ENCODE data around the gene HES6.

HES6 gene

GRCh38 chr2:238256111-238256510 lies 16.3 kb upstream of the HES6 start:
- in situ Hi-C loops (cut with HindIII; ENCODE audit: low sequenced_read_pairs), result no loop called here

- in situ Hi-C loops (cut with HindIII; ENCODE audit: low sequenced_read_pairs), result no loop called here
Observed at GRCh38 chr2:238255636-238256035, 15.8 kb upstream of the HES6 start.

GRCh38 chr2:238255151-238255551 lies 15.3 kb upstream of the HES6 start:
- in situ Hi-C loops (cut with HindIII; ENCODE audit: low sequenced_read_pairs), result no loop called here

- in situ Hi-C loops (cut with HindIII; ENCODE audit: low sequenced_read_pairs), result no loop called here
Observed at GRCh38 chr2:238254095-238254723, 14.4 kb upstream of the HES6 start.

- in situ Hi-C loops (cut with HindIII; ENCODE audit: low sequenced_read_pairs), result no loop called here
Observed at GRCh38 chr2:238252766-238253630, 13.2 kb upstream of the HES6 start.

GRCh38 chr2:238251986-238252385 lies 12.1 kb upstream of the HES6 start:
- in situ Hi-C loops (cut with HindIII; ENCODE audit: low sequenced_read_pairs), result no loop called here

- in situ Hi-C loops (cut with HindIII; ENCODE audit: low sequenced_read_pairs), result no loop called here
Observed at GRCh38 chr2:238251331-238251730, 11.5 kb upstream of the HES6 start.

- in situ Hi-C loops (cut with HindIII; ENCODE audit: low sequenced_read_pairs), result no loop called here
Observed at GRCh38 chr2:238250896-238251295, 11.1 kb upstream of the HES6 start.

GRCh38 chr2:238247841-238248453 lies 8.1 kb upstream of the HES6 start:
- in situ Hi-C loops (cut with HindIII; ENCODE audit: low sequenced_read_pairs), result no loop called here

GRCh38 chr2:238247002-238247822 lies 7.4 kb upstream of the HES6 start:
- in situ Hi-C loops (cut with HindIII; ENCODE audit: low sequenced_read_pairs), result no loop called here

GRCh38 chr2:238244151-238244550 lies 4.3 kb upstream of the HES6 start:
- in situ Hi-C loops (cut with HindIII; ENCODE audit: low sequenced_read_pairs), result no loop called here

GRCh38 chr2:238243496-238244076 lies 3.7 kb upstream of the HES6 start:
- in situ Hi-C loops (cut with HindIII; ENCODE audit: low sequenced_read_pairs), result no loop called here

GRCh38 chr2:238242731-238243495 lies 3.1 kb upstream of the HES6 start:
- in situ Hi-C loops (cut with HindIII; ENCODE audit: low sequenced_read_pairs), result no loop called here

GRCh38 chr2:238241970-238242369 lies 2.1 kb upstream of the HES6 start:
- in situ Hi-C loops (cut with HindIII; ENCODE audit: low sequenced_read_pairs), result no loop called here

- in situ Hi-C loops (cut with HindIII; ENCODE audit: low sequenced_read_pairs), result no loop called here
Observed at GRCh38 chr2:238240757-238241711, 1.2 kb upstream of the HES6 start.

- in situ Hi-C loops (cut with HindIII; ENCODE audit: low sequenced_read_pairs), result no loop called here
Observed at GRCh38 chr2:238239543-238239862, 335 bp downstream of the HES6 start.

GRCh38 chr2:238238766-238239542 lies 884 bp downstream of the HES6 start:
- in situ Hi-C loops (cut with HindIII; ENCODE audit: low sequenced_read_pairs), result no loop called here

- in situ Hi-C loops (cut with HindIII; ENCODE audit: low sequenced_read_pairs), result no loop called here
Observed at GRCh38 chr2:238238311-238238765, 1.5 kb downstream of the HES6 start.

Measured in DLD1 (cell line).